B cell (primary cell): ENCODE data around the gene HHAT.
"Not testable (repeated sequence)": the region's sequence is repeated elsewhere in the genome, so short reads cannot be mapped to it uniquely, and the experiment has no call there.

Experiments used
- CTCF ChIP-seq: fragments of 200-600 bp; IDR thresholded peaks from one replicate; pipeline ENCODE4 v1.8.0; 2022; ENCODE audit warnings: antibody characterized with exemption, mild to moderate bottlenecking
- EZH2 ChIP-seq: IDR thresholded peaks from 2 replicates; pipeline ENCODE4 v1.6.1; 2012; ENCODE audit warnings: borderline replicate concordance, low read depth, mild to moderate bottlenecking, moderate library complexity, low read length; ENCODE audit not compliant: insufficient read depth, poor library complexity, severe bottlenecking

DNA sequence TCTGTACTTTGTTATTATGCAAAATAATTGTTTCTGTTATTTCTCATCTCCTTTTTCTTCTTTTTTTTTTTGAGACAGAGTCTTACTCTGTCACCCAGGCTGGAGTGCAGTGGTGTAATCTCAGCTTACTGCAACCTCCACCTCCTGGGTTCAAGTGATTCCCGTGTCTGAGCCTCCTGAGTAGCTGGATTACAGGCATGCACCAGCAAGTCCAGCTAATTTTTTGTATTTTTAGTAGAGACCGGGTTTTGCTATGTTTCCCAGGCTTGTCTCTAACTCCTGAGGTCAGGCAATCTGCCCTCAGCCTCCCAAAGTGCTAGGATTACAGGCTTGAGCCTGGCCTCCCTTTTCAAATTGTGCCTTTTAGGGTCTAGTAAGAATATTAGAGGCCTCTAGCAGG is 77.6 kb downstream of the HHAT start:
- not testable (repeated sequence) for TF ChIP-seq CTCF, EZH2
